Measurements from ENCODE around the gene BBS1.

DNA sequence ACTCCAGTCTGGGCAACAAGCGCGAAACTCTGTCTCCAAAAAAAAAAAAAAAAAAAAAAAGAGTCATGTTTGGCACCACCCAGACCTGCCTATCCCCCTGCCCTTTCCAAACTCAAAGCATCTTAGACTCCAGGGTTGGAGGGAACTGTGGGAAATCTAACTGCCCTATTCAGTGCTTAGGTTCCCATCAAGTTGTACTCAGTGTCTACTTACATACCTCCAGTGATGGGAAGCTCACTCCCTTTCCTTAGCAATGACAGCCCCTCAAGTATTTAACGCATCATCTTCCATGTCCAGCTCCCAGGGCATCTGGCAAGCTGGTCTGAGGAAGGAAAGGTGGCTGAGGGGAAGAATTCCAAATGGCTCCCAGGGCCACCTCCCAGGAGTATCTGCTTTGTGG is 39.3 kb downstream of the BBS1 start:
- TF ChIP-seq, protein P1, sequence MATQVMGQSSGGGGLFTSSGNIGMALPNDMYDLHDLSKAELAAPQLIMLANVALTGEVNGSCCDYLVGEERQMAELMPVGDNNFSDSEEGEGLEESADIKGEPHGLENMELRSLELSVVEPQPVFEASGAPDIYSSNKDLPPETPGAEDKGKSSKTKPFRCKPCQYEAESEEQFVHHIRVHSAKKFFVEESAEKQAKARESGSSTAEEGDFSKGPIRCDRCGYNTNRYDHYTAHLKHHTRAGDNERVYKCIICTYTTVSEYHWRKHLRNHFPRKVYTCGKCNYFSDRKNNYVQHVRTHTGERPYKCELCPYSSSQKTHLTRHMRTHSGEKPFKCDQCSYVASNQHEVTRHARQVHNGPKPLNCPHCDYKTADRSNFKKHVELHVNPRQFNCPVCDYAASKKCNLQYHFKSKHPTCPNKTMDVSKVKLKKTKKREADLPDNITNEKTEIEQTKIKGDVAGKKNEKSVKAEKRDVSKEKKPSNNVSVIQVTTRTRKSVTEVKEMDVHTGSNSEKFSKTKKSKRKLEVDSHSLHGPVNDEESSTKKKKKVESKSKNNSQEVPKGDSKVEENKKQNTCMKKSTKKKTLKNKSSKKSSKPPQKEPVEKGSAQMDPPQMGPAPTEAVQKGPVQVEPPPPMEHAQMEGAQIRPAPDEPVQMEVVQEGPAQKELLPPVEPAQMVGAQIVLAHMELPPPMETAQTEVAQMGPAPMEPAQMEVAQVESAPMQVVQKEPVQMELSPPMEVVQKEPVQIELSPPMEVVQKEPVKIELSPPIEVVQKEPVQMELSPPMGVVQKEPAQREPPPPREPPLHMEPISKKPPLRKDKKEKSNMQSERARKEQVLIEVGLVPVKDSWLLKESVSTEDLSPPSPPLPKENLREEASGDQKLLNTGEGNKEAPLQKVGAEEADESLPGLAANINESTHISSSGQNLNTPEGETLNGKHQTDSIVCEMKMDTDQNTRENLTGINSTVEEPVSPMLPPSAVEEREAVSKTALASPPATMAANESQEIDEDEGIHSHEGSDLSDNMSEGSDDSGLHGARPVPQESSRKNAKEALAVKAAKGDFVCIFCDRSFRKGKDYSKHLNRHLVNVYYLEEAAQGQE (IDR thresholded peaks at IDR 0.05; ENCODE audit: insufficient read depth in 1 of 2, low read depth in 2 of 2, low read length in 2 of 2): no peak
- TF ChIP-seq TAF1 (IDR thresholded peaks at IDR 0.05; ENCODE audit: borderline replicate concordance, insufficient read depth, low read length) (no peak), POLR2AphosphoS5 (IDR thresholded peaks at IDR 0.05; ENCODE audit: low read depth, low read length) (no peak), SIN3A (IDR thresholded peaks at IDR 0.05; ENCODE audit: borderline replicate concordance, insufficient read depth, low read length) (no peak), FOXP2 (optimal IDR thresholded peaks at IDR 0.05; ENCODE audit: borderline replicate concordance, extremely low read depth, extremely low read length, insufficient read depth) (no peak)
